ENCODE data around the gene SESN2.
"Not testable (repeated sequence)": the region's sequence is repeated elsewhere in the genome, so short reads cannot be mapped to it uniquely, and the experiment has no call there.

SESN2 gene

GRCh38 chr1:28323720-28324119, 64.4 kb downstream of the SESN2 start:
- TF ChIP-seq, protein P1, sequence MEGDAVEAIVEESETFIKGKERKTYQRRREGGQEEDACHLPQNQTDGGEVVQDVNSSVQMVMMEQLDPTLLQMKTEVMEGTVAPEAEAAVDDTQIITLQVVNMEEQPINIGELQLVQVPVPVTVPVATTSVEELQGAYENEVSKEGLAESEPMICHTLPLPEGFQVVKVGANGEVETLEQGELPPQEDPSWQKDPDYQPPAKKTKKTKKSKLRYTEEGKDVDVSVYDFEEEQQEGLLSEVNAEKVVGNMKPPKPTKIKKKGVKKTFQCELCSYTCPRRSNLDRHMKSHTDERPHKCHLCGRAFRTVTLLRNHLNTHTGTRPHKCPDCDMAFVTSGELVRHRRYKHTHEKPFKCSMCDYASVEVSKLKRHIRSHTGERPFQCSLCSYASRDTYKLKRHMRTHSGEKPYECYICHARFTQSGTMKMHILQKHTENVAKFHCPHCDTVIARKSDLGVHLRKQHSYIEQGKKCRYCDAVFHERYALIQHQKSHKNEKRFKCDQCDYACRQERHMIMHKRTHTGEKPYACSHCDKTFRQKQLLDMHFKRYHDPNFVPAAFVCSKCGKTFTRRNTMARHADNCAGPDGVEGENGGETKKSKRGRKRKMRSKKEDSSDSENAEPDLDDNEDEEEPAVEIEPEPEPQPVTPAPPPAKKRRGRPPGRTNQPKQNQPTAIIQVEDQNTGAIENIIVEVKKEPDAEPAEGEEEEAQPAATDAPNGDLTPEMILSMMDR (IDR thresholded peaks at IDR 0.05; ENCODE audit: low read depth, low read length, missing control alignments) = no peak
- no peak for DNase-seq (ENCODE audit: extremely low read depth, low read depth)
- H3K4me3 ChIP-seq (replicated peaks; ENCODE audit: low read depth, low read length) = no peak overlapping the region

- no peak for DNase-seq (ENCODE audit: extremely low read depth, low read depth)
- TF ChIP-seq, protein P1 (IDR thresholded peaks at IDR 0.05; ENCODE audit: low read depth, low read length, missing control alignments) = no peak
These were observed 67.2 kb downstream of the SESN2 start for GRCh38 chr1:28326515-28326914.

GRCh38 chr1:28326984-28327383, 67.7 kb downstream of the SESN2 start:
- DNase-seq (ENCODE audit: extremely low read depth, low read depth) = no peak
- H3K4me3 ChIP-seq (replicated peaks; ENCODE audit: low read depth, low read length) = no peak overlapping the region

More at GRCh38 chr1:28326515-28326914, 67.2 kb downstream of the SESN2 start:
- no peak overlapping the region for H3K4me3 ChIP-seq (replicated peaks; ENCODE audit: low read depth, low read length)

GRCh38 chr1:28327431-28327830, 68.1 kb downstream of the SESN2 start:
- not testable (repeated sequence) for H3K4me3 ChIP-seq (replicated peaks; ENCODE audit: low read depth, low read length); DNase-seq (ENCODE audit: extremely low read depth, low read depth)

More at GRCh38 chr1:28326984-28327383, 67.7 kb downstream of the SESN2 start:
- TF ChIP-seq, protein P1 (IDR thresholded peaks at IDR 0.05; ENCODE audit: low read depth, low read length, missing control alignments) = no peak

GRCh38 chr1:28328228-28328648, 68.9 kb downstream of the SESN2 start:
- TF ChIP-seq, protein P1 (IDR thresholded peaks at IDR 0.05; ENCODE audit: low read depth, low read length, missing control alignments) = no peak
- H3K4me3 ChIP-seq (replicated peaks; ENCODE audit: low read depth, low read length) = peak overlapping the region; percentile 63
- no peak for DNase-seq (ENCODE audit: extremely low read depth, low read depth)

GRCh38 chr1:28329395-28330153, 70.3 kb downstream of the SESN2 start:
- TF ChIP-seq, protein P1 (IDR thresholded peaks at IDR 0.05; ENCODE audit: low read depth, low read length, missing control alignments) = no peak
- DNase-seq (ENCODE audit: extremely low read depth, low read depth) = no peak
- H3K4me3 ChIP-seq (replicated peaks; ENCODE audit: low read depth, low read length) = peak overlapping the region; percentile 63
